Bronchial epithelial cell (primary cell): ENCODE results near the gene RNASEH2B. TPM values are rescaled to one million over a fixed set of nuclear protein-coding genes. Genes with fewer than 3 reads are reported as not detected.

Source experiments
- DNase-seq: peaks from one replicate; pipeline ENCODE4 v3.0.0-alpha.2; 2010; ENCODE audit warnings: low read depth
- FAIRE-seq: peaks from 2 replicates; lab custom pipeline; 2011; peaks lifted over from hg19 to GRCh38; lab: Jason Lieb, UNC
- H3K27me3 ChIP-seq: 2 replicates; pipeline ENCODE4 v1.5.1; 2011; ENCODE audit warnings: low read length; ENCODE audit not compliant: control insufficient read depth, insufficient read depth
- H3K36me3 ChIP-seq: 2 replicates; pipeline ENCODE4 v1.5.1; 2011; ENCODE audit warnings: low read length; ENCODE audit not compliant: control insufficient read depth, insufficient read depth
- H3K4me3 ChIP-seq: 2 replicates; pipeline ENCODE4 v1.5.1; 2011; ENCODE audit warnings: mild to moderate bottlenecking, low read depth, low read length, control low read depth
- total RNA-seq: library from RNA; depleted of rRNA; stranded (reverse); fragments of >200 nt; gene quantifications from 2 replicates; pipeline ENCODE4 v1.2.1, GENCODE V29; 2014
- TF ChIP-seq, protein P1 (sequence below): IDR thresholded peaks from 2 replicates; pipeline ENCODE4 v1.5.1; 2011; ENCODE audit warnings: mild to moderate bottlenecking, moderate library complexity, low read length, control low read depth, inconsistent platforms; ENCODE audit not compliant: insufficient read depth, severe bottlenecking

Gene RNASEH2B
- total RNA-seq, 1 donor from 2014 or later = 35.0 TPM

DNA sequence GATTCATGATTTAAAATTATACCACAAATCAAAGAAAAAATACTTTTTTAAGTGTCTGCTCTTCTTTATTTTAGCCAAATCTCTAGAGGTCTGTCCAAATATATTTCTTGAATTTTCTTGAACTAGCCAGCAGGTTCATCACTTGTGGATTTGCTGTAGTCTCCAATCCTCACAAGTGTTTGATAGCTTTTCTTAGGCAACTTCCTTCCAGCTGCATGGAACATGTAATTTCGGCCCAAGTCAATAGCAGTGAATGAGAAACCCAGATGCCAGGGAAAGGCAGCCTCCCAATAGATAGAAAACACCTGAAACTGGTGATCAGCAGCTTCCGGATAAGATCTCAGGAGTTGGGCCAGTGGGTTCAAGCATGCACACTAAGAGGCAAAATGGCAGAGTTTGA, 15.6 kb upstream of the RNASEH2B start:
- TF ChIP-seq, protein P1, sequence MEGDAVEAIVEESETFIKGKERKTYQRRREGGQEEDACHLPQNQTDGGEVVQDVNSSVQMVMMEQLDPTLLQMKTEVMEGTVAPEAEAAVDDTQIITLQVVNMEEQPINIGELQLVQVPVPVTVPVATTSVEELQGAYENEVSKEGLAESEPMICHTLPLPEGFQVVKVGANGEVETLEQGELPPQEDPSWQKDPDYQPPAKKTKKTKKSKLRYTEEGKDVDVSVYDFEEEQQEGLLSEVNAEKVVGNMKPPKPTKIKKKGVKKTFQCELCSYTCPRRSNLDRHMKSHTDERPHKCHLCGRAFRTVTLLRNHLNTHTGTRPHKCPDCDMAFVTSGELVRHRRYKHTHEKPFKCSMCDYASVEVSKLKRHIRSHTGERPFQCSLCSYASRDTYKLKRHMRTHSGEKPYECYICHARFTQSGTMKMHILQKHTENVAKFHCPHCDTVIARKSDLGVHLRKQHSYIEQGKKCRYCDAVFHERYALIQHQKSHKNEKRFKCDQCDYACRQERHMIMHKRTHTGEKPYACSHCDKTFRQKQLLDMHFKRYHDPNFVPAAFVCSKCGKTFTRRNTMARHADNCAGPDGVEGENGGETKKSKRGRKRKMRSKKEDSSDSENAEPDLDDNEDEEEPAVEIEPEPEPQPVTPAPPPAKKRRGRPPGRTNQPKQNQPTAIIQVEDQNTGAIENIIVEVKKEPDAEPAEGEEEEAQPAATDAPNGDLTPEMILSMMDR = no peak
- DNase-seq (no peak), FAIRE-seq (no peak)
- no peaks in the 10 kb centered on the region for H3K27me3 ChIP-seq
- no peaks in the 10 kb centered on the region for H3K36me3 ChIP-seq
- no peak overlapping the region for H3K4me3 ChIP-seq

DNA sequence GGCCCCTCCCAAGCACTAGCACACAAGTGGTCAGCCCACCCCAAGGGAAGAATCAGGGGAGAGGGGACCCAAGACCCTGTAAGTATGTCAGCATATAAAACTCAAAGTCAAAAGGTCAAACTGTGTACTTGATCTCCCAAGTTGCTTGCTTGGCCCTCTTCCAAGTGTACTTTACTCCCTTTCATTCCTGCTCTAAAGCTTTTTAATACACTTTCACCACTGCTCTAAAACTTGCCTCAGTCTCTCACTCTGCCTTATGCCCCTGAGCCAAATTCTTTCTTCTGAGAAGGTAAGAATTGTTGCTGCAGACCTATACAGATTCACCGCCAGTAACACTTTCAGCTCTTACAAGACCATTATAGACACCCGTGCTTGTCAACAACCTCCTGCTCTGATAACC, 15.1 kb upstream of the RNASEH2B start:
- TF ChIP-seq, protein P1 = no peak
- DNase-seq (no peak), FAIRE-seq (no peak)
- no peaks in the 10 kb centered on the region for H3K36me3 ChIP-seq
- no peak overlapping the region for H3K4me3 ChIP-seq
- H3K27me3 ChIP-seq = no peaks in the 10 kb centered on the region

DNA sequence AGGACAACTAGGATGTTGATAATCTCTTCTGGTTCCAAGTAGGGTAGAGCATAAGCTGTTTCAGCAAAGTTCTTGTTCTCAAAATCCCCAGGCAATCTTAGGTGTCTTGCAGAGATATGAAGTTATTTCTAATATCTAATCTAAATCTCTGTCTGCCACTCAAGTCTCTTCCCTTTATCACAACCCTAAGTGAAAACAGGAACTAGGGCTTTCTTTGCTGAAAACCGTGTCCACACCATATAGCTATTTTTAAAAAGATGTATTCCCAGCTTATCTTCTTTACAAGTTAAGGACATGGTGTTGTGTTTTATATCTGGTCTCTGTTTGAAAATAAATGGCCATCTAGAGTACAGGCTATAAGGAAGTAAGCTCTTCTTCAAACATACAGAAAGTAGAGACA, 11.3 kb upstream of the RNASEH2B start:
- DNase-seq (no peak), FAIRE-seq (no peak)
- TF ChIP-seq, protein P1 = no peak

DNA sequence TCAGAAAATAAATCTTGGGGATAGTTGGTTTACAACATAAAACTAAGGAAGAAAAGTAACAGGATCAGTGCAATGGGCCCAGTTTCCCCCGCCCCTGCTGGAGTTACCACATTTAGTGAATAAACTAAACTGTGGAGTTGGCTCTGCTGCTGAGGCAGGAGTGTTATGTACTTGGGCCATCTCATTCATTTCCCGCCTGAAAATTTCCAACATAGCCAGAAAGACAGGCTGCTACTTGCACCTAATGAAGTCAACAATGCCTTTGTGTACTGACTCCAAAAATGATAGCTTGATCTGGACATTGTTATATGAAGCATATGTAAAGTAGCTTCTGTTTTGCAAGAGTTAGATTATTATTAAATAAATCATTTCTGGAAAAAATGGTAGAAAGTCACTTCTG, 7.9 kb upstream of the RNASEH2B start:
- Histone ChIP-seq H3K4me3 (no peak overlapping the region), H3K36me3 (no peaks in the 10 kb centered on the region), H3K27me3 (no peaks in the 10 kb centered on the region)
- TF ChIP-seq, protein P1 = no peak
- peak; percentile 78 for DNase-seq
- no peak for FAIRE-seq

More for the DNA sequence above, 11.3 kb upstream of the RNASEH2B start:
- Histone ChIP-seq H3K27me3 (no peaks in the 10 kb centered on the region), H3K4me3 (no peak overlapping the region), H3K36me3 (no peaks in the 10 kb centered on the region)

DNA sequence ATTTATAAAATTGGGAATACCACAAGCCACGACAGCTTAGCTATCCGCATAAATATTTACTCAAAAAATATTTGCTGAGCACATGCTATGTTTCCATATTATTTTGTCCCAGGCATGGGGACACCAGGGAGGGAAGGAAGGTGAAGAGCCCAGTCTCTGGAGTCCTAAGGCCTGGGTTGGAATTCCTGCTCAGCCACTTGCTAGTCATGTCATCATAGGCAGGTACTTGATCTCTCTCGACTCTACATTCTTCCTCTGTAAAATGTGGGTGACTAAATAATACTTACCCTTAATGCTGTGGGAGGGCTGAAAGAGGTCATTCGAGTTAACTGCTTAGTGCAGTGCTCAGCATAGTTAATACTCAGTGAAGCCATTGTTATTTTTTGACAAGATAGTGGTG, 4.3 kb upstream of the RNASEH2B start:
- no peak overlapping the region for H3K4me3 ChIP-seq
- no peak for FAIRE-seq
- H3K36me3 ChIP-seq = no peaks in the 10 kb centered on the region
- TF ChIP-seq, protein P1 = no peak
- H3K27me3 ChIP-seq = no peaks in the 10 kb centered on the region
- no peak for DNase-seq

DNA sequence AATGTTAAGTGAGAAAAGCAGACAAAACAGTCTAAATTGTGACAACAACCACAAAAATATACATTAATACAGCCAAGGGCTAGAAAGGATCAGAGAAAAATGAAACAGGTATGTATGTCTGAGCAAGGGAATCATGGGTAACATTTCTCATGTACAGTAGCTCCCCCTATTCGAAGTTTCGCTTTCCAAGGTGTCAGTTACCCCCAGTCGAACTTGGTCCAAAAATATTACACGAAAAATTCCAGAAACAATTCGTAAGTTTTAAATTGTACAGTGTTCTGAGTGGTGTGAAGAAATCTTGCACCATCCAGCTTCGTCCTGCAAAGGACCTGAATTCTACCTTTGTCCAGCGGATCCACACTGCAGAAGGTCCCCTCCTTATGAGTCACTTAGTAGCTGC, 1.8 kb upstream of the RNASEH2B start:
- no peaks in the 10 kb centered on the region for H3K36me3 ChIP-seq
- TF ChIP-seq, protein P1 = no peak
- no peaks in the 10 kb centered on the region for H3K27me3 ChIP-seq
- H3K4me3 ChIP-seq = no peak overlapping the region
- DNase-seq (no peak), FAIRE-seq (no peak)
